GM18498 (cell line): ENCODE measurements around the gene GPC5.
"Not testable (repeated sequence)": the region's sequence is repeated elsewhere in the genome, so short reads cannot be mapped to it uniquely, and the experiment has no call there.

Experiments
- ATAC-seq: cut with Tn5 transposase; IDR thresholded peaks from one replicate; pipeline ENCODE4 v1.9.1; 2021; ENCODE audit warnings: mild to moderate bottlenecking, moderate library complexity; ENCODE audit not compliant: unreplicated experiment

The GPC5 gene

DNA sequence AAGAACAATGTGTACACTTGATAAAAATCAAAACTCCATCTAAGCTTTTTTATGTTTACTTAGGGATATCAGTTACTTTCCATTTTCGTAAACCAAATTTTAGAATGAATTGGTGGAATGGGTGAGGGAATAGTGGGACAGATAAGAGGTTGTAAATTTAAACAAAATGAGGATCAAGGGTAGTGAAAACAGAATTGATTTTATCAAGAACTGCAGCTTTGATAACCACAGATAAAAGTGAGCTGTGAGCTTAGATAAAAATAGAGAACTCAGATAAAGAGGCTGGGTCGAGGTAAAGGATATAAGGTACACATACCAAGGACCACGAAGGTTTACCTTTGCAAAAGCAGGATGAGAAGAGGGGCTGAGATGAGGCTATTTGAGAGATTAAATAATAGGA is 1015.0 kb downstream of the GPC5 start:
- ATAC-seq = no peak

DNA sequence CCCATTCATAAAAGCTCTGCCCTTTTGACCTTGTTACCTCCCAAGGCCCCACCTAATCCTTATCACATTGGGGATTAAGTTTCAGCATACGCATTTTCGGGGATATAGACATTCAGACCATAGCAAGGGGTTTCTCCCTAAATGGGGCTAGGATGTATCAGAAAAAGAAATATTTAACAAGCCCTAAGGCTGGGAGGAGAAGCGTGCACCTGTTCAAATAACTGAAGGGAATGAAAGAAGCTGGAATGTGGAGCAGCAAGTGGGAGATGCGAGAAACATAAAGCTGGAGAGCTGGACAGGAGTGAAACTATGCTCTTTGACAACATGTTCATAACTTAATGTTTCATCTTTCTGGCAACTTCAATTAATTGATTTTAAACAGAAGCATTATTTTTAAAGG is 1016.4 kb downstream of the GPC5 start:
- no peak for ATAC-seq

DNA sequence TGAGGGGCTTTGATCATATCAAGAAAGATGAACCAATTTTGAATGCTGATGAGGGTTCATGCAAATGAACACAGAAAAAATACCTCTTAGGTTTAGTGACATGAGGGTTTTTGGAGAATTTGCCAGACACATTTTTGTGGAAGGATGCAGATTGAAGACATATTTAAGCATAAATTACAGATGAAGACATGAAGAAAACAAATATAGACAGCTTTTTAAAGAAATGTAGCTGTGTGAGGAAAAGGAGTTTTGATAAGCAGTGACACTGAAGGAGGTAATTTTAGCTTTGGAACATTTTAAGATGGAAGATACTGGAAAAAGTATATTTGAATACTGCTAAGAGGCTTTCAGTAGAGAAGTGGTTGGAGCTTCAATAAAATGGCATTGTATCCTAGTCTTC is 1017.4 kb downstream of the GPC5 start:
- ATAC-seq = no peak

DNA sequence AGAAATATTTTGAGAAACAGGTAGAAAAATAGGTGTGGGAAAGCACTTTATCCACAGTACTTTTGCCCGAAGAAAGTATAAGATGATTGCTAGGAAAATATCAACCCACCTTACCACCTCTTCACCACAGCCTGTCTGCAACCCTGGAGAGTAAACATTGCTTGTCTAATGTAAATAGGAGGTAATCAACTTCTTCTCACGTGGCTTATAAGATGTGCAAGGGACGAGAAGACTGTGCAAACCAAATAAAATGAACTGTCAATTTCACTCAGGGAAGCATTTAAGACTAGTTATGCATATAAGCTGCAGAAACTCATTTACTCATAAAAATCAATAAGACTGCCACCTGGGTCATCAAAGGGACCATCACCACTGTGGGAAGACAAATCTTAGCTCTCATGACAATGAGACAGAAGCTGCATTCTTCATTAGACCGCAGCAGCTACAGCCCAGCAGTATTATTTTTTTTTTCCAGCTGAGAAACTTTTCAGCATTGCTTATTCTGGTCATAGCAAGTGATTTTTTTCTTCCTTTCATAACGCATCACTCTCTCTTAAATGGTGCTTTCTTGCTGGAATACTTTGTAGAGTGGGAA is 1020.5 kb downstream of the GPC5 start:
- ATAC-seq = no peak

DNA sequence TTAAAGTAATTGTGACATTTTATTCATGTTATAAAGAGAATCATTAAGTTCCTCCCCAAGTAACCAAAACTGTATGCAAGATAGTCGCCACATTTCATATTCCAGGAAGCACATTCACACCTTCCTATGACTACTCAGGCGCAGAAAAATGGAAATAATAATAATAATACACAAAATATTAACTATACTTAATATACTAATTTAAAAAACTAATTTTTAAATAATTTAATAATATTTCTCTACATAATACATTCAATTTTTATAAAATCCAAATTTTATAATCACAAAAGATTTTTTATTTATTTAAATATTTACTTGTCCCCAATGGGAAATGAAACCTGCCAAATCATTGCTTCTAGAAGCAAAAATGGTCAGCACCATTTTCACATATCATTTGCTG is 1030.8 kb downstream of the GPC5 start:
- no peak for ATAC-seq

DNA sequence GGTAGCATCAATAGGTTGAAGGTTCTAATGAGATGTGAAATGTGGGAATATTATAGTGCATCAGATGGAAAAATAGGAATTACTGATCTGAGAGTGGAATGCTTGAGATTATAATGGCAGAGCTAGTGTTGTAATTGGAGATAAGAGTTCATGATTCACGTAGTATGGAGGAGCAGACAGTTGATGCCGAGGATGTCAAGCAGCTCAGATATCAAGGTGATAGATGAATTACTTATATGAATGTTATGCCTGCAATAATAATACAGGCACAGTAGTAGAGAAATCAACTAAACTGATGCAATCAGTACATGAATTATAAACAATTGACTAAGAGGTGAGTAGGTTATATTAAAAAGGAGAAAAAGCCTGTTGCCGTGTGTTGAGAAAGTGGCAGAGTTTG is 1035.0 kb downstream of the GPC5 start:
- no peak for ATAC-seq

DNA sequence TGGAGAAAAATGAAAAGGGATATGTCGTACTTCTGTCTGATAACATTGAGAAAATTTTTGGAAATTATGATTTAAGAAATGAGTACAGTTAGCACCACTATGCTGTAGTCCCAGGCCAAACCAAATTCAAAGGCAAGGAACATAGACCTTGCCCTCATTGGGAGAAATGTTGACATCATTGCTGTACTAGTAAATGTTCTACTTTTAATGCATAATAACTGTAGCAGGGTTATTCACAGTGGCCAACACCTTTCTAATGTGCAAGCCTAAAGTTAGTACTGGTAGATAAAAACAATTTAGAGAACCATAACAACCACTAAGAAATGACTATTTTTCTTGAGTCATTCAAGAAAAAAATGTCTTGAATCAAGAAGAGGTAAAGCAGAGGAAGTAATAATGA is 1035.5 kb downstream of the GPC5 start:
- ATAC-seq = no peak

DNA sequence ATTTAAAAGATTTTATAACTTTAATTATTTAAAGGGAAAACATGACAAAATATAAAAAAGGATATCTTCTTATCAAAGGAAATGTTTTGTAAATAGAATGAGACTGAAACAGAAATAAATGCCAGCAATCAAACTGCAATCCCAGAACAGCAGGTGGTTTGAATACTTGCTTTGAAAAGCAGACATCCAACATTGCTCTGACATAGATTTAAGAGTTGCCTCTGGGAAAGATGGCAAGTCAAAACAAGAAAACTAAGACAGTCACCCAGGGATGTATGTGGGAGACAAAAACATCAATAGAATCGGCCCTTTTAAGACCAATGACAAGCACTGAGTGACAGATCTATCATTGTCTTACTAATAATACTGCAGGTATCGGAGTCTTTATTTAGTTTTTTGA is 1038.5 kb downstream of the GPC5 start:
- ATAC-seq = no peak

DNA sequence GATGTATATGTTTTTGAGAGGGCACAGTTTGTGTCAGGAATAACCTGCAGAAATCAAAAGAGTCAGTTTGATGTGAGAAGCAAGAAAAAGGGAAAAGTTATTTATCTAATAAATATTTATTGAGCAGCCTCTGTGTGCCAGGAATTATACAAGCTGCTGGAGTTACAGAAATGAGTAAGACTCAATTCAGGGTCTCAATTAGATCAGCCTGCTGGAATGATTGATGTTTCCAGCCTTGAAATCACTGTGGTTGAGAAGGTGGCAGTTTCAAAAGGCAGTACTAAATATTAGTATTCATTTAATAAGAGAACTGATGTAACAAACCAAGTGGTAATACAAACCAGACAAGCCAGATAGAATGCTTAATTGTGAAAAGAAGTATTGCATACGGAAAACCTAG is 1045.8 kb downstream of the GPC5 start:
- ATAC-seq = no peak

DNA sequence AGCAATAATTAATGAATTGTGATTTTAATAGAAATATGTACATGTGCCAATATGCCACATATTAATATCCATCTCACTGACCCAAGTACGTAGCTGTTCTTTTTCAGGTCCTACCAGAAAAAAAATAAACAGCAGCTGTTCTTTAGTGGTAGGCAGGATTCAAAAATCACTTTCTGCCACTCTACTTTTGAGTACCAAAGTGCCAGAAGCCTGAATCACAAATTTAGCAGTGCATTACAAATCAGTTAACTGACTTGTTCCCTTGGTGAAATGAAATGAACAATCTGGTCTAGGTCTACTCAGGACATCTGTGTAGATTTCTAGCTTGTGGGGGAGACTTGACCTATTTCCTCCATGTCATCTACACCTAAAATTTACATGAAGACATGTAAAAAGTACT is 1052.6 kb downstream of the GPC5 start:
- no peak for ATAC-seq

DNA sequence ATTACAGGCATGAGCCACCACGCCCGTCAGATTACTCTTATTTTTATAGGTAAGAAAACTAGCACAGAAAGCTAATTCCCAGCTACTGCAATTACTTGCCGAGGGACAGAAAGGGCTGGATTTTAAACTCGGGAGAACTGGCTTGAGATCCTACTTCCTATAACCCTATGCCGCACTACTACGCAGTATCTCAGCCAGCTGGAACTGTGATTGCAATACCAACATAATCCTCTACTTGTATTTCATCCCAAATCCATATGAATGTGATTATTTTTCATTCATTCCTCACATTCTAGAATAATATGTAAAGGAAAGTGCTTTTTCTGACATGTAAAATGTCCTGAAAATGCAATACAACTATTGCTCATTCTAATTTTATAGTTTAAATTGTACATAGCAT is 1054.4 kb downstream of the GPC5 start:
- ATAC-seq = no peak

DNA sequence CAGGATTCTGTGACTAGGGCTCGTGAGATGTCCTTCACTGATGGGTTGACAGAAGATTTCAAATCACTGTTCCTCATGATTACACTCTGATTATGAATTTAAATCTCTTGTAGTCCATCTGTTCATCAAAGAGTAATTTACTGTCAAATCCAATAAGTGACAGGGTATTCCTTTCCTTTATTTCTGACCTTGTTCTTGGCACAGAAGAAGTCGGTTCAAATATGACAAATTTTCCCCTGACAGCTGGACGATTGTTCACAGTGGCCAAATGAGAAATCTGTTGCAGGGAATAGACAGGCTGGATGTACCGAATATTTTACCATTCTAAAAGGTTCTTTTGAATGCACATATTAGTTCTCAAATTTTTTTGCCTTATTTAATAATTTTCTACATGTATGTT is 1060.9 kb downstream of the GPC5 start:
- ATAC-seq = no peak

DNA sequence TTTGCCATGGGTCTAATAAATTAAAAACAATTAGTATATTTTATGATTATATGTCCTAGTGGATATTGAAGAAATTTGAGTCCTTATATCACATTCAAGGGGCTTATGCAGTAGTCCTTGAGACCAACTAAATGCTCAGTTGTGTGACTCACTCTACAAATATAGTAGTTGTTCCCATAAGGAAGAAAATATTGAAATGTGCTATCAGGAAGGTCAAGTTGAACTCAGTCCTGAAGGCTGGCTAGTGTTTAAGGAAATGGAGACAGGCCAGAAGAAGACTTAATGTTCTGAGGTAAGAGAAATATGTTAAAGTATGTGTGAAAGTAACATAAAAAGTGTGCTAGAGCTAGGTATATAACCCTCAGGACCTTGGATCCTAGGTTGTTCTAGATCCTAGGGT is 1062.1 kb downstream of the GPC5 start:
- ATAC-seq = no peak

DNA sequence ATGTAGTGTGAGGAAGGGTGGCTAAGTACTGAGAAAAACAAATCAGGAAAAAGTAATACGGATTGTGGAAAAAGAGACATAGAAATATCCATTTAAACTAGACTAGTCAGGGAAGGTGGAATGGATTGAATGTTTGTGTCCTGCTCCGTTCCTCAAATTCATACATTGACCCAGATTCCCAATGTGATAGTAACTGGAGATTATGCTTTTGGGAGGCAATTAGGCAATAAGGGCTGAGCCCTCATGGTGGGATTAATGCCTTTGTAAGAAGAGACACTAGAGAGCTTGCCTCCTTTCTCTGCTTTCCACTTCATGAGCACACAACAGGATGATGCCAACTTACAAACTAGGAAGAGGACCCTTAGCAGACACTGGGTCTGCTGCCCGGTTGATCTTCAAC is 1063.0 kb downstream of the GPC5 start:
- no peak for ATAC-seq

DNA sequence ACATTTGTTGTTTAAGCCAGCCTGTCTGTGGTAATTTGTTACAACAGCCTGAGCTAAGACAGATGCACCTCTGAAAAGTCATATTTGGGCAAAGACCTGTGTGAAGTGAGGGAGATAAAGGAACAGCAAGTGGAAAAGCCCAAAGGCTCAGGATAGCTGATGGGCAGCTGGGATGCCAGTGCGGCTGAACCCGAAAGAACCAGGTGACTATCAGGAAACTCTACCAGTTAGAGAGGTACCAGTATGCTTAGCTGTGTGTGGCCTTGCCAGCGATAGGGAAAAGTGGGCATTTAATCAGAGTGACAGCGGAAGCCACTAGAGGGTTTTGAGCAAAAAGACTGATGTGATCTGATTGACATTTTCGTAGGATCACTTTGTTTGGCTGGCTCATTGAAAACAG is 1063.4 kb downstream of the GPC5 start:
- no peak for ATAC-seq

DNA sequence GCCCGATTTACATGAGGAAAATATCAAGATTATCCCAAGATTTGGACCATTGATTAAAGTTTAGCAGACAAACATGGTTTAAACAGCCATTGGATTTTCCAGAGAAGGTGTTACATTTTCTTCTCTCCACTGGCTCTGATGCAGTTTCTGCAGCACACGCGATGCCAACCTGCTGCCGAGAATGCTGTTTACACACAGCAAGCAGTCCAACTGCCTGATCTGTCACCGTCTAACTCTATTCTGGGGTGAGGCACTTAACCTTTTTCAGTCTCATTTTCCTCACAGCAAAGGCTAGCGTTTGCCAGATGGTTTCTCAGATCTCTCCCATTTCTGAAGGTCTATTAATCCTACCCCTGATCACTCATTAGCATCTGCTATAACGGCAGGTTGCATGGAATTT is 1064.7 kb downstream of the GPC5 start:
- no peak for ATAC-seq

DNA sequence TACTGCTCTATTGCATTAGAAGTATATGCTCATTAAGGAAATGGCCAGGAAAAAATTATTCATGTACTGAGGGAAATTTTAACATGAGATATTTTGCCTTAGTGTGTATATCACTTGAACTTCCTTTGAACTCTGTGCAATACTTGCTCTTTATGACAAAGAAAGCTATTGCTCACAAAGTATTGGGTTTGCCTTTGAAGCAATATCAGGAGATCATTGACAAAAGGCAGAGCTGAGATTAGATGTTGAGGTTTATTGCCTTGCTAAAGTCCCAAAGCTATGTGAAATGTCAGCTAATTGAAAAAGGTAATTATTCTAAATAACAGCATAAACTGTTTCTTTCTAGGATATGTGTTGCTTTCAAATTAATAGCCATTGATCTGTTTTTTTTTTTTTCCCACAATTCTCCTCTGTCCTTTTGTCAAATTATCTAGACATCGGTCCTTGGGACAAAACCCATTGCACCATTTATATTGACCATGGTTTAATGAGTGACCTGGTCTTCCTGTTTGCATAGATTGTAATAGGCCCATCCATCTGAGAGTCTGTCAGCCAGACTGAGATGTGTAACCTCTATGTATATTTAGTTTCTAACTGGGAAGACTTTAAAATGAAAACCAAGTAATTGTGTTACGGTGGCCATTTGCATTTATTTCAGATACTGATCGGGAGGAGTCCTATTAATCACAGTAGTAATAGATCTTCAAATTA is 1075.5 kb downstream of the GPC5 start:
- no peak for ATAC-seq

DNA sequence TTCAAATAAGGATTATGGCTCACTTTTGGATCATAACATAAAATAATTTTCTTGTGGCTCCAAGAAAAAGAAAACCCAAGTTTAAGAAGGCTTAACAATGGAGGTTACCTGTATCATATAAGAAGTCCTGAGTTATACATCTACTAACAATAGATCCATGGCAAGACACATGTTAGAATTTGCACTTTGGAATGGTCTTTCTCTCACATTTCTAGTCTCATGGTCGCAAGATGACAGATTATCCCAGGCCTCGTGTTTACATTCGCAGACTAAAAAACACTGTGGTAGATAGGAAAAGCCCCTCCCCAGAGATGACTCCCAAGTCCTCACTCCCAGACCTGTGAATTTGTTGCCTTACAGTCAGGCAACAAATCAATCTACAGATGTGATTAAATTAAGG is 1082.0 kb downstream of the GPC5 start:
- no peak for ATAC-seq

DNA sequence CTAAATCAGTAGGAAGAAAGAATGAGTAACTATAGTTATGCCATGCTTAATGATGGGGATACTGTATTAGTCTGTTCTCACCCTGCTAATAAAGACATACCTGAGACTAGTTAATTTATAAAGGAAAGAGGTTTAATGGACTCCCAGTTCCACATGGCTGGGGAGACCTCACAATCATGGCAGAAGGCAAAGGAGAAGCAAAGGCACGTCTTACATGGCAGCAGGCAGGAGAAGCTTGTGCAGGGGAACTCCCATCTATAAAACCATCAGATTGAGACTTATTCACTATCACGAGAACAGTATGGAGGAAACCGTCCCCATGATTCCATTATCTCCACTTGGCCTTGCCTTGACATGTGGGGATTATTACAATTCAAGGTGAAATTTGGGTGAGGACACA is 1084.4 kb downstream of the GPC5 start:
- ATAC-seq = not testable (repeated sequence)

DNA sequence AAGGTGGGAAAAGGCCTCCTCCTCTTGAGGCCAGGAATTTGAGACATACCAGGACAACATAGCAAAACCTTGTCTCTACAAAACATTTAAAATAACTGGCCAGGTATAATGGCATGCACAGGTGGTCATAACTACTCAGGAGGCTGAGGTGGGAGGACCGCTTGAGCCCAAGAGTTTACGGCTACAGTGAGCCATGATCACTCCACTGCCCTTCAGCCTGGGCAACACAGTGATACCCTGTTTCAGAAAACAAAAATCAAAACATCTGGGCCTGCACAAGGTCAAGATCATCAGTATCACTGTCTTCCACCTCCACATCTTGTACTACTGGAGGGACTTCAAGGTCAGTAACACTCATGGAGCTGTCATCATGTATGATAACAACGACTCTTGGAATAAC is 1085.5 kb downstream of the GPC5 start:
- ATAC-seq = no peak

DNA sequence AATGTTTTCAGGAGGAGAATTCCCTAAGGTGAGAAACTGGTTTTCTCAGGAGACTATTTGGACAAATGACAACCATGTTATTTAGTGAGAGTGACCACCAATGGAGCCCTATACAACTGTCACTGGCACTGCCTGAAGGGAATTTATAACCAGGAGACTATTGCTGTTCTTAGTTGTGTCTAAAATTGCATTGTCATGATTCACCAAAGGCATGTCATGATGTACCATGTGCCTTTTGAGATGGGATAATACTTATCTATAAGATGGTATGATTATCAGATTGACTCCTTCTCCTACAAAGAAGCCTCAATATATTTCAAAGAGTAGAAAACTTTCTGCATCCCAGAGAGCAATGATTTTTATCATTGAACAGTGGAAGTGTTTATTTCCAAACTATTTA is 1088.8 kb downstream of the GPC5 start:
- ATAC-seq = no peak

DNA sequence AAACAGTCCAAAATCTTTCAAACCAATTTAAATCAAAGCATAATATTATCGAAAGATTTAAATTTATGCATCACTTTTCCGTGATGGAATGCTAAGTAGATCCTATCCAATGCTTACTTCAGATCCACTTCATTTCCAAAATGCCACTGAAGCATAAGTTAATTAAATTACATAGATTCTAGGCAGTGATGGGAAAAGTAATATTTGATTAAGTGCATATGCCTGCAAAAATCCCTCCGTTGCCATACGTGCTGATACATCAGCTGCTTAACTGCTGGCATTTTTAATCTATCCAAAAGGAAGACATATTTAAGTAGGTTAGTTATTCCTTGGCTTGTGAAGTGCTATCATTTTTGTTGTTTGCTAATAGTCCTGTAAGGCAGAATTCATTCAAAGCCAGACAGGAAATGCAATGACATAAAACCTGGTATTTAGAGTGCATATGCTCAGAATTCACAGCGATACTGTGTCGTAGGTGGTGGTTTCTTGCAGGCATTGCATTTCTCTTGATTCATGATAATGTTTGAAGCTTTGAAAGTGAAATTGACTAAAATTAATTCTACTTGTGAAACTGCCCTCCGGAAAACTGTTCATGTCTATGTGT is 1089.9 kb downstream of the GPC5 start:
- ATAC-seq = no peak

DNA sequence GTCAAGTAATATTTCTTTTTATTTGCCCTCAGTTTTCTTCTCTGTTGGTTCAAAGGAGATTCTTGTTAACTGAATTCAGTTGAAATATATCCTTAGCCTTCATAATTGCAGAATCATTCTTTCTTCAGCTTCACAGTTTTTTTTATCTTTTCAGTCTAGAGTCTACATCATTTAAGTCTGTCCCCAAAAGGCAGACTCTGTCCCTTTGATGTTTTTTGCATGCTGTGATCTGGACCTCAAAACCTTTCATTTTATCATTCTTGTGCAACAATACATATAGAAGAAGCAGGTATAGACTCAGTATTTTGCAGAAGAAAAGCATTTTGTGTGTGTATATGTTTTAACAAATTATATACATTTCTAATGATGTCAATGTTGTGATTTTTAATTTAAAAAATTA is 1093.4 kb downstream of the GPC5 start:
- no peak for ATAC-seq
